NOMO-1 treated with dmso at 0.1 percent for 144 hours (cell line): ENCODE data around the gene STK38L.

Source experiments
- DNase-seq: peaks from one replicate; lab custom pipeline; 2025; ENCODE audit not compliant: unreplicated experiment; lab: John Stamatoyannopoulos, UW

STK38L gene

DNA sequence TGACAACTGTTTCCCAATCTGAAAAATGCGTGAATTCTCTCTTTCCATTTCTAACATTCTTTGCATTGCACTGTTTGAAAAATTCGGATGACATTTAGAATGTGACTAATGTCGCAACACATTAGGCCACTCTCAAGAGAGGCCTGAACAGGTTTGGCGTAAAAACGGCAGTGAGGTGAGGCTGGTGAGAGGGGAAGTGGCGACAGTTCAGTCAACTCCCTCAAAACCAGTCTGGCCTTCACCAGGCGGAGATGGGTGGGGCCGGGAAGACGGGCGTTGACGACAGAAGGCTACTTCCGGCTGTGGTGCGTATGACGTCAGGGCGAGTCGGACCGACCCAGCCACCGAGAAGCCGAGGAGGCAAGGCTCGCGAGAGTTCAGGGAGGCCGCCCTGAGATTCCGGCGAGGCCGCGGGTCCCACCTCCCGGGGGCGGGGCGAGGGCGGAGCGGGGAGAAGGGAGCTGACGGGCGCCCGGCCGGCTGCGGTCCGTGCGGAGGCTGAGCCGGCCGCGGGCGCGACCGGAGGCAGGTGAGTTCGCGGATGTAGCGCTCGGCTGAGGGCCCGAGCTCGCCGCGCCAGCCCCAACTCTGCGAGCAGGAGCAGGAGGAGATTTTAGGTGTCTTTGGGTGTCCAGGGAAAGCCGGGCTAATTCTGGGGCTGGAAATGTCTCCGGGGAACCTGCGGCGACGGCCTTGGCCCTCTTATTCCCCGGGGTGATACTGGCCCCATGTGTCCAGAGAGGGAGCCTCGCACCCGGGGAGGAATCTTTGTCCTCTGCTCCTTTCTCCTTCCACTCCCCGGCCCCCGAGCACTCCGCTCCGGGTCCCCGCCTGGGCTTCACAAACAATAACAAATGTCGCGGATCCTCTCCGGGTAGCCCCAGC is at the start of gene STK38L:
TSS of gene STK38L (plus strand) at position 483 of the 885 bp plus-strand sequence. CDS start 53,435 bp downstream, outside the sequence.
- peak; percentile 97 for DNase-seq

DNA sequence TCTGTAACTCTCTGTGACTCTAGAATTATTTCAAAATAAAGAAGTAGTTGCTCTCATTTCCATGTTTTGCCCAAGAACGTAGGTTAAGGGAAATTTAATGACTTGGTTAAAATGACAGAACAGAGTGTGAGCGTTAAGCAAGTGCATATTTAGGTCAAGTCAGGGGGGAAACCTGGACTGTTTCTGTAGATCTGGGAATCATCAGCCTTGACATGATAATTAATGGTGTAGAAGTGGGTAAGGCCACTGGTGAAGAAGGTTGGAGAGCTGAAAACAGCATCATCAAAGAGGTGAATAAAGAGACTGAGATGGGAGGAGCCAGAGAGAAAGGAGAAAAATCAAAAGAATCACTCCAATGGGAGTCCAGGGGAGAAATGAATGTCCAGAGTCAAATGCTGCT is 49.4 kb upstream of the STK38L start:
- no peak for DNase-seq

DNA sequence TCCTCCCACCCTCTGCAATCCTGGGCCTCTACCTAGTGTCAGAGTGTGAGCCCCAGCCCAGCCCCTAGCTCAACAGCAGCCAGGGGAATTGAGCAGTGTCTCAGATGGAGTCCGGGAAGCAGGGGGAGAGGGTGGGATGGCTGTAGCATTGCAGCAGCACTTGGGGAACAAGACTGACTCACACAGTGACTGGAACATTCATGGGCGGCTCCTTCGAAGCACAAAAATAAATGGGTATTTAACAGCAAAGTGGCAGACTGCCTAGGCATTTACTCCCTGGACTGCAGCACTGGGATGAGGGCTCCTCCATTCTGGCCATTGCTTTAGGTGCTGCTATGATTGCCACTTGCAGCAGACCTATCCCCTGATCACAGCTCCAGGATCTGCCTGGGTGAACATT is 46.0 kb upstream of the STK38L start:
- DNase-seq, result no peak

DNA sequence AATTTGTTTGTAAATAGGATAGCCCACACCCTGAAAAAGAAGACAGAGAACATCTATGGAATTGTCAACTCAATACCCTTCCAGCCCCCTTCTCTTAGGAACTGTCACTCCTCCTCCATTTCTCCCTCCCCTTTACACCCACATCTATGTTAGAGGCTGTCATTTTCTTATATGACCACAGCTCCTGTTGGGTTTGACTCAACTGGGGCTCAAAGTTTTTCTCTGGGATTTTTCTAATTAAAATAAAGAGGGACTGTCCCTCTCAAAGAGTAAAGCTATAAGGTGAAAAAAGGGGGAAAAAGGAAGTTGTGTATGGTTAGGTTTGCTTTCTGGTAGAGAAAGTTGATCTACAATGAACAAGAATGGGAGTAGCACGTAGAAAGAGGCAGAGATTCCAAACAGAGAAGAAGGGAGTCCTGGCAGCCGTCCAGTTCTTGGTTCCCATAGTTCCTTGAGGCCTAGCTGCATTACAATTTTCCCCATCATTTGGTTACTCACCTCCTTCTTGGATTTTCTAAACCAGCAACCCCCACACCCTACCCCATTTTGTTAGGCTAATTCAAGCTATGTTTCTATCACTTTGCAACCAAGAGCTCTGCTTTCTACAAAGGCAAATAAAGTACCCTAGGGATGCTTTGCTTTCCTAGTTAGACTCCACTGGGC is 44.3 kb upstream of the STK38L start:
- DNase-seq, result no peak

DNA sequence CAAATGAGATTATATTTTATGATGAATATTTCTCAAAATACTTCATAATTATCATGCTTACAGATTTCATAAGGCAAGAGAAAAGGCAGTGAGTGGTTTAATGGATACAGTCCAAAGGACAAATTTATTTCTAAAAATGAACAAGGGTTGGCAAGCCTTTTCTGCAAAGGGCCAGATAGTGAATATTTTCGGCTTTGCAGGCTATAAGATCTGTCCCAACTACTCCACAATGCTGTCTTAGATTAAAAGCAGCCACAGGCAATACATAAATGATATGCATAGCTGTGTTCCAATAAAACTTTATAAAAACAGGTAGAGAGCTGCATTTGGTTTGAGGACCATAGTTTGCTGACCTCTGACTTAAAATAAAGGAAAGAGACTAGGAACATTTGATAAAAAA is 42.9 kb upstream of the STK38L start:
- DNase-seq, result no peak

DNA sequence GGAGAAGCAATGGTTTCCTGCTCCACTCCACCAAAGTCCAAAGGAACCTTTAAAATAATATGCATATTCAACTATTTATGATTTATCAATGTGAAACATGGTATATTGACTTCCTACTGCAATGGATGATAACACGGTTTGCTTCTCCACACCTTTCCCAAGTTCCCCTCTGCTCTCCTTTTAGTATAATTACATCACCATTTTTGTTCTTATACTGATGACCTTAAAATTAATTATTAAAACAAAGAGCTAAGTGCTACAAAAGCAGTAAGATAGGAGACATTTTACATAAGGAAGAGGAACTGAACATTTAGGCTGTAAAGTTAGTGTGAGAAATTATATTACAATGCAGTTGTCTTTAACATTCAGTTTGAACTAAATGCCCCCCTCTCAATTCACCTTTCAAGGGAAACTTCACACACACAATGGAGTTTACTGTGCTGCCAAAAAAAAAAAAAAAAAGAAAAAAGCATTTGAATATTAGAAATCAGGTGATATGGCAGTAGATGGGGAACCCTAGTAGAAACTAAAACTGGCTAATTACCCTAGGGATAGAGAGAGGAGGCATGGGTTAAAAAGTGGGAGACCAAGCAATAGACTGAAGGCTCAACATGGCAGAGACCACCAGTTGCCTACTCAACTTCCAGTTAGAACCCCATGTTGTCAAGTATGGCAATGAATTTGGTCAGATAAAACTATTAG is 37.1 kb upstream of the STK38L start:
- DNase-seq, result no peak

DNA sequence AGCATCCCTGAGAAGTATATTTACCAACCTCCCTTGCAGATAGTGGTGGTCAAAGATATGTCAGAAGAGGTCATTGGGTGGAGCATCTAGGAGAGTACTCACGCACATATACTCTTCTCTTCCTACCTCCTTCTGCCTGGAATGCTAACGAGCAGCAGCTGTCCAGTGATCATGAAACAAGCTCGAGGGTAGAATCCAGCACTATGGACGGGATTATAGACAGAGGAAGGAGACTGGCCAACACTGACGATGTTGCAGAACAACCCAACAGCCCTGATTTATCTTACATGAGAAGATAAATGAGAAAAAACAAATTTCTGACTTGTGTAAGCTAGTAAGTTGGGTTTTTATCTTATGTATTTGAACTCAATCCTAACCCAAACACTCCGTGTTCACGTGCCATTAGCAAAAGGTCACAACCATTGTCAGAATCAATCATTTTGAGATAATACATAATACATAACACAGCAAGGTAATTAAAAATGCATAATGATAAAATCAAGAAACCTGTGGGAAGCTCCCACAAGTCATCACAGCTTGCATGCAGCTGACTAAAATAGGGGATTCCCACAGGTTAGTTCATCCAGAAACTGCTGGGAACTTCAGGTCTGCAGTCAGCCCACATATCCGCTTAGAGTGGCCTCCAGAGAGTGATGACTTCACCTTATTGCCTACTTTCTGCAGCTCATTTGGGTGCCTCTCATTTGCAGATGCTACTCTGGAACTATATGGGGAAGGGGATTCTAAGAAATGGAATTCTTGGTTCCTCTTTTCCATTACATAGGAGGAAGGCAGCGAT is 36.3 kb upstream of the STK38L start:
- DNase-seq, result no peak

DNA sequence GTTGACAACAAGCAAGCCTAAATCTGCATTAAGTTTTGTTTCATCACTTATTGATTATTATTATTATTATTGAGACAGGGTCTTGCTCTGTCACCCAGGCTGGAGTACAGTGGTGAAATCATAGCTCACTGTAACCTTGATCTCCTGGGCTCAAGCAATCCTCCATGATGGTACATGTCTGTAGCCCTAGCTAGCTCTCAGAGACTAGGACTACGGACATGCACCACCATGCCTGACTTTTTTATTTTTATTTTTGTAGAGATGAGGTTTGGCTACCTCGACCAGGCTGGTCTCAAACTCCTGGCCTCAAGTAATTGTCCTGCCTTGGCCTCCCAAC is 35.7 kb upstream of the STK38L start:
- DNase-seq, result no peak

DNA sequence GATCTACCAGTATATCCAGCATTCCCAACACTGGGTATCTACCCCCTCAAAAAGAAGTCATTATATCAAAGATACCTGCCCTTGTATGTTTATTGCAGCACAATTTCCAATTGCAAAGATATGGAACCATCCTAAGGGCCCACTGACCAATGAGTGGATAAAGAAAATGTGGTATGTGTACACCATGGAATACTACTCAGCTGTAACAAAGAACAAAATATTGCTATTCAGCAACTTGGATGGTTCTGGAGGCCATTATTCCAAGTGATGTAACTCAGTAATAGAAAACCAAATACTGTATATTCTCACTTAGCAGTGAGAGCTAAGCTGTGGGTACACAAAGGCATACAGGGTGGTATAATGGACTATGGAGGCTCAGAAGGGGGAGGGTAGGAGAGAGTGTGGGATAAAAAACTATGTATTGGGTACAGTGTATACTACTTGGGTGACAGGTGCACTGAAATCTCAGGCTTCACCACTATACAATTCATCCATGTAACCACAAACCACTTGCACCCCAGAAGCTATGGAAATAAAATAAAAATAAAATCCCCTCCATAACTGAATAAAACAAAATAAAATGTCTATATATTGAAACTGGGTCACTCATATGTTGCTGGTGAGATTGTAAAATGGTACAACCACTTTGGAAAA is 34.7 kb upstream of the STK38L start:
- DNase-seq, result no peak

DNA sequence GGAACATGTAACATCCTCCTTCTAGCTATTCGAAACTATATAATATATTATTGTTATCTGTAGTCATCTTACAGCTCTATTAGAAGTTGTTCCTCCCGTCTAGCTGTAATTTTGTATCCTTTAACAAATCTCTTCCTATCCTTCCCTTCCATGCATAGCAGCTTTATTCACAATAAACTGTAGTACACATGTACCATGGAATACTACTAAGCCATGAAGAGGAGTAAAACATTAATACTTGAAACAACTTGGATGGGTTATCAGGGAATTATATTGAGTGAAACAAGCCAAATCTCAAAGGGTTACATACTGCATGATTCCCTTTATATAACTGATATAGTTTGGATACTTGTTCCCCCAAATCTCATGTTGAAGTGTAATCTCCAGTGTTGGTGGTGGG is 33.9 kb upstream of the STK38L start:
- no peak for DNase-seq

DNA sequence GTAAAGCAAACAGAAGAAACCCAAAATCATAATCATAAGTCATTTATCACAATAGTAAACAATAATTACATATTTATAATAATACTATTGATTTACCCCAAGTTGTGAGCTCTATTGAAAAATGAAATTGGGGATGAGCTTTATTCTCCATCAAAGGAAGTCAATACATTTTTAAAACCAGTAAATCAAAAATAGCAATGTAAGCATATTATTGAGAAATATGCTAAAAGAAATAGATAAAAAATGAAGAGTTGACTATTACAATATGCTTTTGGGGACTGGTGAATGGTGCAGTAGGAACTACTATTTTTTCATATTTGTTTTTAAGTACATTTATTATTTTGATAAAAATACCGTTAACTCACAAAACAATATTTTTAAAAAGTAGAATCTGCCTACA is 31.2 kb upstream of the STK38L start:
- no peak for DNase-seq

DNA sequence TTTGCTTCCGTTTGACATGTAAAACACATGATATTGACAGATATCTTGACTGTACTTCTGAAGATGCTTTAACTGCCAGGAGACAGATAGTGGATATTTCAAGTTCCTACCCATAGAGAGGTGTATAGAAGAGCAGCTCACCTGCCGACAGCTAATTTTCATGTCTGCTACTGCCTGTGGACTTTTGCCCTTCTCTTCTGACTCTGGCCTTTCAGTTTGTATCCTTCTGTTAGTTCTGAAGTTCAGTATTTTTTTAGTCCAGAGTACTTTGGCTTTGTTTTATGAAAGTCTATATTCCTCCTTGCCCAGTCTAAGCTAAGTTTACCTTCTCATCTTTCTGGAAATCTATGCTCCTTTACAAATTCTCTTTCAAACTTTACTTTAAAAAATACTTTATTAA is 30.8 kb upstream of the STK38L start:
- DNase-seq, result no peak

DNA sequence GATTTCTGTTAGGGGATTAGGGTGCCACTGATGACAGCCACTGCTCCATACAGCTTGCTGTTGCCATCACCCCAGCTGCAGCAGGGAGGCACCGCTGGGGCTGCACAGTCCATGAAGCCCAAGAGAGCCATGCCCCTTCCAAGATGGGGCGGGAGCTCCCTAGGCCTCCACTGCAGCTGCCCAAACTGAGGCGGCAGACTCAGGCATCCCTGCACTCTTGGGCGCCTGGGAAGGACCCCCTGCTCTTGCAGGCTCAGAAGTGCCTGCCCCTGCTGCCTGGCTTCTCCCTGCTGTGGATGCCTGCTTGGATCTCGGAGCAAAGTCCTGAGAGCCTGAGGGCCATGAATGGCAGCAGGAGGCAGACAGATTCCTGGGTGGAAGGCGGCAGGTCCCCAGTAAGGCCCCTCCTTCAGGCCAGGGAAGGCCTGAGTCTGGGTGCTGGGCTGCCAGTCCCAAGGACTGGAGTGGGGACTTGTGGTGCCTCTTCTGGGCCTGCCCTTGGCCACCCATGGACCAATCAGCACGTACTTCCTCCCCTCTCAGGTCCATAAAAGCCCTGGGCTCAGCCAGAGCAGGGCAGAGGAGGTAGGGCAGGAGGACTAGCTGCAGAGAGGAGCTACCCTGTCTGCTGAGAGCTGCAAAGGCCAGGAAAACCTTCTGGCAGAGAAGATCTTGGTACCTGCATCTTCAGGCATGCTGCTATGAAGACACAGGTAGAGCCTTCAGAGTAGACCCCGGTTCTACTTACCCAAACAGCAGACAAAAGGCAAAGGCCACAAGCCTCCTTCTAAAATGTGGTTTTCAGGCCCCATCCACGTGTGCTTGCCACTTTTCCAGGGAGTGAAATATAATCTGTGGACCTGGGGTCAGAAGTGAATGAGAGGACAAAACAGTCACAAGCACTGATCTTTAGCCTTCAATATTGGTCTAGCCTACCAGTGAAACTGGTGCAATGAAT is 30.0 kb upstream of the STK38L start:
- no peak for DNase-seq

DNA sequence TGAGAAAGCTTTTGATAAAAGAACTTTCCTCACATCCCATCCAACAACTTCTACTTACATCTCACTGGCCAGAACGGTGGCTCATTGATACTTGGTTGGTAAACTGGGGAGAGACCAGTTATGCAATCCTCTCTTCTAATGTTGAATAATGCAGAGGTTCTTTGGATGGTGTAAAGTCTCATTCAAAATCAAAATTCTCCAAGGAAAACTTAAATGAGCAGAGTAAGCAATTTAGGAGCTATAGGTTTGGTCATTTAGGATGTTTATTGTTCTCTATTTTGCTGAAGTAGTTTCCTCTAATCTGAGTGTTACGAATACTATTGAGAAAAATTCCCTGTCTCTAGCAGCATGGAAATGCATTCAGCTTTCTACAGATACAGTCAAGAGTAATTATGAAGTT is 26.5 kb upstream of the STK38L start:
- DNase-seq, result no peak

DNA sequence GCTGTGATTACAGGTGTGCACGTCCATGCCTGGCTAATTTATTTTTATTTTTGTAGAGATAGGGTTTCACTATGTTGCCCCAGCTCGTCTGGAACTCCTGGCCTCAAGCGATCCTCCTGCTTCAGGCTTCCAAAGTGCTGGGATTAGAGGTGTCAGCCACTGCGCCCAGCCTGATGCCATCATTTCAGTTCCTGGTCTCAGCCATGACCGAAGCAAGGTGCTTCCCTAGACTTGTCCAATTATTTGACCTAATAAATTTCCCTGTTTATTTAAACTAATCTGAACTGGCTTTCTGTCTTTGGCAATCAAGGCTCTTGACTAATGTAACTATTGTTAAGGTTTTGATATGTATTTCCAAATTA is 24.4 kb upstream of the STK38L start:
- DNase-seq, result no peak

DNA sequence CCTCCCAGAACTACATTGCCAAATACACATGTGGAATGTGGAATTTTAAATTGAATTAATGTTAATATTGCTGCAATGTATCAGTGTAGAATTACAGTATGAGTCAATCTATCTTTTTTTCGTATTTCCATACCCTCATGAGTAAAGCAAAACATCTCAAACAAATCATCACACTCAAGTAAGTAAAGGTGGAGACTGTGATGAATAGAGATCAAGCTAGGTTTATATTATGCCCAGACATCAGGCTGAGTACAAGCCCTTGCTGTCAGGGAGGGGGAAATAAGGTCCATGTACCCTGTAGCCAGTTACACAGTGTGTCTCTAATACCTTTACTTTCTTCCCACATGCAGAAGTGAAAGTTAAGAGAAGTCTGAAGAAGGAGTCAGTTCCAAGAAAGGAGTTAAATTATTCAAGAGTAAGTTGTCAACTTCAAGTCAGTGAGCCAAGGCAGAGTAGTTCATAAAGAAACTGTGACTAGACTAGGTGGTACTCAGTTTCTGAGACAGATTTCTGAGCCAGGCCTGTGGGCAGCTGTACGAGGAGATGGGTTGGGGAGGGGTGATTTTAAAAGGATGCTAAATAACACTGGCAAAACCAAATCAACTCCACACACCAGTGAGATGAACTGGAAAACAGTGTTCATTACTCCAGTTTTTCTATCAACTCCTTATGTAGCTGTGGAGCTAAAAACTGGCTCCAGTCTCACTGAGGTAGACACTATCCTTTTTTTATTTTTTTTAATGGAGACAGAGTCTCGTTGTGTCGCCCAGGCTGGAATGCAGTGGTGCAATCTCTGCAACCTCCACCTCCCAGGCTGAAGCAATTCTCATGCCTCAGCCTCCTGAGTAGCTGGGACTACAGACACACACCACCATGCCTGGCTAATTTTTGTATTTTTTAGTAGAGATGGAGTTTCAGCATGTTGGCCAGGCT is 23.8 kb upstream of the STK38L start:
- DNase-seq, result peak; percentile 8

DNA sequence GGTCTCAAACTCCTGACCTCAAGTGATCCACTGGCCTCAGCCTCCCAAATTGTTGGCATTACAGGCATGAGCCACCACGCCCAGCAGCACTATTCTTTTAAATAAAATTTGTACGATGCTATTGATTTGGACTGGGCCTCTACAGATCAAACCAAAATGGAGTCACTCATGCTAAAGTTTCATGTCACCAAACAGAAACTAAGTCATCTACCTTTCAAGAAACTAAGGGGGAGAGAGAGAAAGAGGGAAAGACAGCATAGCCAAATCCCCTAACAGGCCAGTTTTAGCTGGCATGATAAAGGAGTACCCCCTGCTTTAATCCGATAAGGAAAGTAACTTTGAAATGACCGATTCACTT is 23.1 kb upstream of the STK38L start:
- no peak for DNase-seq

DNA sequence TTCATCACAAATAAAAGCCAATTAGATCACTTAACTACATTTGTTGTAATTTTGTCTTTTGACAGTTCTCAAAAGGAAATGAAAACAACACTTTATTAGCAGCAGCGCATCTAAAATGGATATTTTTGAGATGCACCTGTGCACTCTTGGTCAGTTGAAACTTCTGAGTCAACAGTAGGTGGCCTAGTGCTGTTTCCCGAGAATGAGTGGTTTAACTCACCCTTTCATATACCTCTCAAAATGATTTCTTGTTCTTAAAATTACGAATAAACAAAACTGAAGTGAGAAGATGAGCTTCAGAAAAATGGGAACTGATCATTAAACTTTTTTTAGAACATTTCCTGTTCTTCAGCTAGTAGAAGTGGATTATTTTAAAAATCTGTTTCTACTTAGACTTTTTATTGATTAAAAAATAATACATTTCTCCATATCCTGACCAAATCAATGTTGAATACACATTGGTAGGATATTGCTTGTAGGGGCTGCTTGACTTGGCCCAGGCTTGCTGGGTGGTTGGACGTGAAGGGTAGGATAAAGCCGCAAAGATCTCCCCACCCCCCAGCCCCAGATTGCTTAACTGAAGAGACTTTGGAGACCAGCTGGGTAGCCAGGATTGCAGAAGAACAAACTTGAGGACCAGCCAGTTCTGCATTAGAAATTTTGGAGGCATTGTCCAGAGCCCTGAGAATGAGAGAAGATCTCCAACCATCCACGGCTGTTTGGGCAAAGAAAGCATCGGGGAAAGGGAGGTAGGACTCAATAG is 22.3 kb upstream of the STK38L start:
- peak; percentile 63 for DNase-seq
